Ramos (cell line): ENCODE results near the gene ATP5F1D.

Source experiments
- in situ Hi-C: fragments of 300-500 bp; cut with MboI; formaldehyde crosslinking; loops from one replicate; pipeline ENCODE4 v1.14.3; 2022; ENCODE audit warnings: low sequenced_read_pairs; ENCODE audit not compliant: unreplicated experiment

Gene ATP5F1D

GRCh38 chr19:1231729-1232637 is 9.6 kb upstream of the ATP5F1D start:
- in situ Hi-C loops = no loop called here

- in situ Hi-C loops = no loop called here
These were observed 8.9 kb upstream of the ATP5F1D start for GRCh38 chr19:1232652-1233072.

GRCh38 chr19:1233115-1233667 is 8.4 kb upstream of the ATP5F1D start:
- in situ Hi-C loops = no loop called here

- in situ Hi-C loops = no loop called here
These were observed 7.2 kb upstream of the ATP5F1D start for GRCh38 chr19:1234051-1234954.

- in situ Hi-C loops = no loop called here
These were observed 6.6 kb upstream of the ATP5F1D start for GRCh38 chr19:1234955-1235380.

- in situ Hi-C loops = no loop called here
These were observed 5.7 kb upstream of the ATP5F1D start for GRCh38 chr19:1235625-1236538.

- in situ Hi-C loops = no loop called here
These were observed 5.0 kb upstream of the ATP5F1D start for GRCh38 chr19:1236576-1236975.

GRCh38 chr19:1237027-1237659 is 4.4 kb upstream of the ATP5F1D start:
- in situ Hi-C loops = no loop called here

GRCh38 chr19:1237754-1238368 is 3.7 kb upstream of the ATP5F1D start, which contains the start of gene CBARP:
Gene CBARP (minus strand): TSS chr19:1238005. CDS start chr19:1236100, 1,905 bp downstream.
- in situ Hi-C loops = no loop called here

- in situ Hi-C loops = no loop called here
These were observed 2.9 kb upstream of the ATP5F1D start for GRCh38 chr19:1238369-1239303.

- in situ Hi-C loops = no loop called here
These were observed 2.1 kb upstream of the ATP5F1D start for GRCh38 chr19:1239420-1239795.

- in situ Hi-C loops = no loop called here
These were observed 1.5 kb upstream of the ATP5F1D start for GRCh38 chr19:1239796-1240737.

- in situ Hi-C loops = no loop called here
These were observed 626 bp upstream of the ATP5F1D start for GRCh38 chr19:1240925-1241324.

- in situ Hi-C loops = no loop called here
These were observed 2.5 kb downstream of the ATP5F1D start for GRCh38 chr19:1243768-1244692.

- in situ Hi-C loops = no loop called here
These were observed 3.3 kb downstream of the ATP5F1D start for GRCh38 chr19:1244693-1245451.
